Measurements from ENCODE around the gene ATP8A2. TPM values are rescaled to one million over a fixed set of nuclear protein-coding genes. Genes with fewer than 3 reads are reported as not detected.
A peak's percentile ranks its signal among the peaks of the same experiment; 100 is the strongest.

ATP8A2 gene
- total RNA-seq, 1 donor from 2014 or later, result 0.13 TPM

- DNase-seq (ENCODE audit: low read depth in 2 of 2), result no peak
Observed at GRCh38 chr13:25683662-25684370, 312.0 kb downstream of the ATP8A2 start.

- DNase-seq (ENCODE audit: low read depth in 2 of 2), result no peak
Observed at GRCh38 chr13:25684491-25684890, 312.7 kb downstream of the ATP8A2 start.

GRCh38 chr13:25686831-25687470 is 315.2 kb downstream of the ATP8A2 start:
- peak in 1 of 2 donors; percentile 40 for DNase-seq (ENCODE audit: low read depth in 2 of 2)

- DNase-seq (ENCODE audit: low read depth in 2 of 2), result peak in 1 of 2 donors; percentile 4
Observed at GRCh38 chr13:25687471-25688225, 315.9 kb downstream of the ATP8A2 start.

GRCh38 chr13:25688536-25688935 is 316.8 kb downstream of the ATP8A2 start:
- no peak for DNase-seq (ENCODE audit: low read depth in 2 of 2)

- DNase-seq (ENCODE audit: low read depth in 2 of 2), result no peak
Observed at GRCh38 chr13:25689539-25689938, 317.8 kb downstream of the ATP8A2 start.

GRCh38 chr13:25690582-25690981 is 318.8 kb downstream of the ATP8A2 start:
- DNase-seq (ENCODE audit: low read depth in 2 of 2), result no peak

- DNase-seq (ENCODE audit: low read depth in 2 of 2), result no peak
Observed at GRCh38 chr13:25691654-25692053, 319.9 kb downstream of the ATP8A2 start.

- no peak for DNase-seq (ENCODE audit: low read depth in 2 of 2)
Observed at GRCh38 chr13:25692099-25692498, 320.3 kb downstream of the ATP8A2 start.

- no peak for DNase-seq (ENCODE audit: low read depth in 2 of 2)
Observed at GRCh38 chr13:25699056-25699455, 327.3 kb downstream of the ATP8A2 start.

GRCh38 chr13:25699600-25699999 is 327.8 kb downstream of the ATP8A2 start:
- DNase-seq (ENCODE audit: low read depth in 2 of 2), result no peak

GRCh38 chr13:25701304-25701703 is 329.5 kb downstream of the ATP8A2 start:
- no peak for DNase-seq (ENCODE audit: low read depth in 2 of 2)

- DNase-seq (ENCODE audit: low read depth in 2 of 2), result no peak
Observed at GRCh38 chr13:25702386-25702785, 330.6 kb downstream of the ATP8A2 start.

- no peak for DNase-seq (ENCODE audit: low read depth in 2 of 2)
Observed at GRCh38 chr13:25707726-25708125, 336.0 kb downstream of the ATP8A2 start.

- DNase-seq (ENCODE audit: low read depth in 2 of 2), result no peak
Observed at GRCh38 chr13:25708268-25708667, 336.5 kb downstream of the ATP8A2 start.

- no peak for DNase-seq (ENCODE audit: low read depth in 2 of 2)
Observed at GRCh38 chr13:25709088-25709487, 337.3 kb downstream of the ATP8A2 start.

- no peak for DNase-seq (ENCODE audit: low read depth in 2 of 2)
Observed at GRCh38 chr13:25715760-25716159, 344.0 kb downstream of the ATP8A2 start.

GRCh38 chr13:25717666-25718197 is 346.0 kb downstream of the ATP8A2 start:
- DNase-seq (ENCODE audit: low read depth in 2 of 2), result no peak

GRCh38 chr13:25719666-25720065 is 347.9 kb downstream of the ATP8A2 start:
- no peak for DNase-seq (ENCODE audit: low read depth in 2 of 2)

GRCh38 chr13:25722893-25723292 is 351.1 kb downstream of the ATP8A2 start:
- no peak for DNase-seq (ENCODE audit: low read depth in 2 of 2)

GRCh38 chr13:25725104-25725503 is 353.3 kb downstream of the ATP8A2 start:
- no peak for DNase-seq (ENCODE audit: low read depth in 2 of 2)

GRCh38 chr13:25727250-25727649 is 355.5 kb downstream of the ATP8A2 start:
- DNase-seq (ENCODE audit: low read depth in 2 of 2), result no peak

Measured in dermis microvascular lymphatic vessel endothelial cell (primary cell).